ENCODE measurements around the gene TRIP12. TPM values are rescaled to one million over a fixed set of nuclear protein-coding genes. Genes with fewer than 3 reads are reported as not detected.

The TRIP12 gene
- polyA plus RNA-seq, 1 of the 3 experiments (the other 2 are of a cell fraction): 30.3 TPM

DNA sequence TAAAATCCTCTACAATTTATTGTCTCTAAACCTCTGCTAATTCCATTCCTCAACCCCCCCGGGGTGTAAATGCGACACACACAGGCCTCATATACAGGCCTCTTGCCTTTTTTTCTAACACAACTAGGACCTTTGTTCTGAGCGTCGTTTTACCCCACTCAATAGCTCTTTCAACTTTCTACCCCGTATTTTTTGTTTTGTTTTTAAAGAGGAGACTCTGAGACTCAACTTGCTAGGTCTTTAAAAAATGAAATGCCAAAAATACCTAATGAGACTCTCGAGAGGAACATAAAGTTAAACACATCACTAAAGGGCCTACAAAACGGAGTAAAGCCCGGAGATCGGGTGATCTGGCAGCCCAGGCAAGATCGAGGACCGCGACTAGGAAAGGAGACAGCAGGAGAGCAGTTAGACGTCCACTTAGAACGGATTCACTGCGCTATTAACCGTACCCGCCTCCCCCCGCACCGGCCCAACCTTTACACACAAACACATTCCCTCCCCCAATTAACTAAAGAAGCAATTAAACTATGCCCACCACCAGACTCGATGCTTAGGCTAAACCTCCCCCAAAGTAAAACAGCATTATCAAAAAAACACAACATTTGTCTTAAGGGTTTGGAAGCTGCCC is 1.7 kb downstream of the TRIP12 start:
- POLR2A ChIA-PET: no interaction called here
- 13% methylated on average over 20 of the region's 20 CpGs for WGBS (ENCODE audit: low lambda C conversion rate)
- Histone ChIP-seq H3K36me3 (replicated peaks in 1 of 2; ENCODE audit: control insufficient read depth in 1 of 2, insufficient read depth in 2 of 2, low read length in 1 of 2) (peaks cover 18 to 24% of the 10 kb centered on the region in 2 experiments), H3K27me3 (ENCODE audit: insufficient read depth) (no peaks in the 10 kb centered on the region), H3K9me3 (no peaks in the 10 kb centered on the region), H3K27ac (ENCODE audit: low read depth in 2 of 2, low read length in 1 of 2) (peak overlapping the region; percentile 97 to 99), H3K79me2 (ENCODE audit: insufficient read depth) (peaks cover 79% of the 10 kb centered on the region), H3F3A (replicated peaks; ENCODE audit: insufficient read depth) (peaks cover 21% of the 10 kb centered on the region), H4K20me1 (ENCODE audit: insufficient read depth) (peaks cover 54% of the 10 kb centered on the region), H2AFZ (ENCODE audit: low read depth) (no peak overlapping the region), H3K9me2 (no peaks in the 10 kb centered on the region), H3K4me2 (peak overlapping the region; percentile 68), H3K9ac (peak overlapping the region; percentile 96), H3K4me3 (ENCODE audit: low read depth in 2 of 2, low read length in 1 of 2) (peak overlapping the region; percentile 96 to 98), H3K4me1 (ENCODE audit: control insufficient read depth in 1 of 2, insufficient read depth in 2 of 2, low read depth in 1 of 2, low read length in 1 of 2) (peaks cover 6 to 7% of the 10 kb centered on the region in 2 experiments; a peak in 3 of 4 replicates)
- CTCF ChIA-PET: interaction anchor here (0.8 kb wide), 1 partner anchor 119 kb away, joined by 3 read pairs; no protein-coding TSS in a partner anchor
- DNase-seq: no peak
- no peak for TF ChIP-seq YY1 (IDR thresholded peaks at IDR 0.05; ENCODE audit: low read depth)
- TF ChIP-seq NRF1 (IDR thresholded peaks at IDR 0.05; ENCODE audit: low read depth, low read length): no peak
- no peak for TF ChIP-seq EZH2phosphoT487 (IDR thresholded peaks at IDR 0.05; ENCODE audit: borderline replicate concordance, low read depth)
- no peak for TF ChIP-seq FOXJ3 (CRISPR knock-in tag; IDR thresholded peaks at IDR 0.05)
- TF ChIP-seq NFIC (IDR thresholded peaks at IDR 0.05; ENCODE audit: borderline replicate concordance): no peak
- TF ChIP-seq, protein P1, sequence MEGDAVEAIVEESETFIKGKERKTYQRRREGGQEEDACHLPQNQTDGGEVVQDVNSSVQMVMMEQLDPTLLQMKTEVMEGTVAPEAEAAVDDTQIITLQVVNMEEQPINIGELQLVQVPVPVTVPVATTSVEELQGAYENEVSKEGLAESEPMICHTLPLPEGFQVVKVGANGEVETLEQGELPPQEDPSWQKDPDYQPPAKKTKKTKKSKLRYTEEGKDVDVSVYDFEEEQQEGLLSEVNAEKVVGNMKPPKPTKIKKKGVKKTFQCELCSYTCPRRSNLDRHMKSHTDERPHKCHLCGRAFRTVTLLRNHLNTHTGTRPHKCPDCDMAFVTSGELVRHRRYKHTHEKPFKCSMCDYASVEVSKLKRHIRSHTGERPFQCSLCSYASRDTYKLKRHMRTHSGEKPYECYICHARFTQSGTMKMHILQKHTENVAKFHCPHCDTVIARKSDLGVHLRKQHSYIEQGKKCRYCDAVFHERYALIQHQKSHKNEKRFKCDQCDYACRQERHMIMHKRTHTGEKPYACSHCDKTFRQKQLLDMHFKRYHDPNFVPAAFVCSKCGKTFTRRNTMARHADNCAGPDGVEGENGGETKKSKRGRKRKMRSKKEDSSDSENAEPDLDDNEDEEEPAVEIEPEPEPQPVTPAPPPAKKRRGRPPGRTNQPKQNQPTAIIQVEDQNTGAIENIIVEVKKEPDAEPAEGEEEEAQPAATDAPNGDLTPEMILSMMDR (IDR thresholded peaks at IDR 0.05): no peak
- TF ChIP-seq SMC3 (IDR thresholded peaks at IDR 0.05; ENCODE audit: low read depth, low read length): no peak
- TF ChIP-seq GABPA (IDR thresholded peaks at IDR 0.05; ENCODE audit: low read depth): no peak
- TF ChIP-seq JUND (IDR thresholded peaks at IDR 0.05): no peak
- TF ChIP-seq ELF1 (IDR thresholded peaks at IDR 0.05): no peak
- no peak for TF ChIP-seq SIN3A (IDR thresholded peaks at IDR 0.05; ENCODE audit: borderline replicate concordance, low read depth, low read length)
- TF ChIP-seq, protein P2, sequence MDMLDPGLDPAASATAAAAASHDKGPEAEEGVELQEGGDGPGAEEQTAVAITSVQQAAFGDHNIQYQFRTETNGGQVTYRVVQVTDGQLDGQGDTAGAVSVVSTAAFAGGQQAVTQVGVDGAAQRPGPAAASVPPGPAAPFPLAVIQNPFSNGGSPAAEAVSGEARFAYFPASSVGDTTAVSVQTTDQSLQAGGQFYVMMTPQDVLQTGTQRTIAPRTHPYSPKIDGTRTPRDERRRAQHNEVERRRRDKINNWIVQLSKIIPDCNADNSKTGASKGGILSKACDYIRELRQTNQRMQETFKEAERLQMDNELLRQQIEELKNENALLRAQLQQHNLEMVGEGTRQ (IDR thresholded peaks at IDR 0.05; ENCODE audit: borderline replicate concordance, low read depth, low read length): no peak
- TF ChIP-seq, protein P3, sequence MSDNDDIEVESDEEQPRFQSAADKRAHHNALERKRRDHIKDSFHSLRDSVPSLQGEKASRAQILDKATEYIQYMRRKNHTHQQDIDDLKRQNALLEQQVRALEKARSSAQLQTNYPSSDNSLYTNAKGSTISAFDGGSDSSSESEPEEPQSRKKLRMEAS (IDR thresholded peaks at IDR 0.05; ENCODE audit: low read depth): no peak
- no peak for TF ChIP-seq MXI1 (IDR thresholded peaks at IDR 0.05; ENCODE audit: low read depth, low read length)
- no peak for TF ChIP-seq GATA2 (CRISPR knock-in tag; IDR thresholded peaks at IDR 0.05)
- no peak for TF ChIP-seq RCOR1 (IDR thresholded peaks at IDR 0.05; ENCODE audit: low read length)

All from SK-N-SH (cell line).